ENCODE results near the gene ABCC3. TPM values are rescaled to one million over a fixed set of nuclear protein-coding genes. Genes with fewer than 3 reads are reported as not detected.

ABCC3 gene
- total RNA-seq, 4 donors from 2014 or later: 1.5 to 19.2 (median 7.3) TPM

DNA sequence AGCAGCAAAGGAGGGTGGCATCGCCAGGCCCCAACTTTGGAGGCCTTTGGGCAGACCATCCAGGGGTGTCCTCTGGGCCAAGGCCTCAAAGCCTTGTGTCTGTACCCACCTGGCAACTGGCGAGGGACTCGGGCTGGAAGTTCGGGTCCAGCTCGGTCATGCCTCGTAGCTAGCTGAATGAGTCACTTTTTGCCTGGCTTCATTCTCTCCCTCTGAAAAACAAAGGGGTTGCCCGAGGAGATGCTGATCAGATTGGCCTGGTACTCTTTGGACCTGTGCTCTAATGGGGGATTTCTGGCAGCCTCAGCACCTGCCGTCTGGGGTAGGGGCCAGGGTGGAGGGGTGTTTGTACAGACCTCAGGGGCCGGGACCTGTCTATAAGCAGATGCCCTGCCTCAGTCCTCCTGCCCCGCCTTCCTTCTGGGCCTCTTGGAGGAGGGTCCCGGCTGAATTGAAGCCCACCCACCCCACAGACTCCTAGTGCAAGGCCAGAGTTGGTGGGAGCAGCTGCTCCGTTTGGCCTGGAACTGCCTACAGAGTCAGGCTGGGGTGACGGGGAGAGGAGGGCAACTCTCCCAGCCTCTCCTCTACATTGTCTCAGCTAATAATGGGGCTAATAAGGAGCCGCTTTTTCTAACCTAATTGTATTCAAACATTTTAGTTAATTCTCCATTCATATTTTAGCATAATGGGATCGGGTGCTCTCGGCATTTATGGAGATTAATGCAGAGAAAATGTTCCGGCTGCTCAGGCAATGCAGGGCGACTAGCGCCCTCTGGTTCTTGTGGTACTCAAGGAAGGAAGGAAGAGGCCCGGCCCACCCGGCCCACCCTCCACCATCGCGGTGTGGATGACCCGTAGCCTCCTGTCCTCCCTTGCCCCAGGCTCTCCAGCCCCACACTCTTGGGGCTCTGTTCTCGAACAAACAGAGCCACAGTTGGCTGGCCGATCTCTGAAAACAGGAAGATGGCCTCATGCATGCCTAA is 21.4 kb upstream of the ABCC3 start:
- peaks cover 0 to 6% (median 0%) of the 10 kb centered on the region in 4 donors for H3K4me1 ChIP-seq
- no peak overlapping the region for H3K27ac ChIP-seq
- H3K9me3 ChIP-seq: no peaks in the 10 kb centered on the region
- whole genome bisulfite sequencing, 2 donors: 44 to 59% methylated on average over 23 to 26 of the region's 26 CpGs
- H3K4me3 ChIP-seq: no peak overlapping the region
- no peaks in the 10 kb centered on the region for H3K27me3 ChIP-seq
- no peak for TF ChIP-seq EP300 (IDR thresholded peaks at IDR 0.05)
- TF ChIP-seq, protein P1, sequence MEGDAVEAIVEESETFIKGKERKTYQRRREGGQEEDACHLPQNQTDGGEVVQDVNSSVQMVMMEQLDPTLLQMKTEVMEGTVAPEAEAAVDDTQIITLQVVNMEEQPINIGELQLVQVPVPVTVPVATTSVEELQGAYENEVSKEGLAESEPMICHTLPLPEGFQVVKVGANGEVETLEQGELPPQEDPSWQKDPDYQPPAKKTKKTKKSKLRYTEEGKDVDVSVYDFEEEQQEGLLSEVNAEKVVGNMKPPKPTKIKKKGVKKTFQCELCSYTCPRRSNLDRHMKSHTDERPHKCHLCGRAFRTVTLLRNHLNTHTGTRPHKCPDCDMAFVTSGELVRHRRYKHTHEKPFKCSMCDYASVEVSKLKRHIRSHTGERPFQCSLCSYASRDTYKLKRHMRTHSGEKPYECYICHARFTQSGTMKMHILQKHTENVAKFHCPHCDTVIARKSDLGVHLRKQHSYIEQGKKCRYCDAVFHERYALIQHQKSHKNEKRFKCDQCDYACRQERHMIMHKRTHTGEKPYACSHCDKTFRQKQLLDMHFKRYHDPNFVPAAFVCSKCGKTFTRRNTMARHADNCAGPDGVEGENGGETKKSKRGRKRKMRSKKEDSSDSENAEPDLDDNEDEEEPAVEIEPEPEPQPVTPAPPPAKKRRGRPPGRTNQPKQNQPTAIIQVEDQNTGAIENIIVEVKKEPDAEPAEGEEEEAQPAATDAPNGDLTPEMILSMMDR (IDR thresholded peaks at IDR 0.05): peak in 1 of 5 experiments; percentile 16
- no peaks in the 10 kb centered on the region for H3K36me3 ChIP-seq
- DNase-seq (ENCODE audit: low spot score in 2 of 2): no peak

DNA sequence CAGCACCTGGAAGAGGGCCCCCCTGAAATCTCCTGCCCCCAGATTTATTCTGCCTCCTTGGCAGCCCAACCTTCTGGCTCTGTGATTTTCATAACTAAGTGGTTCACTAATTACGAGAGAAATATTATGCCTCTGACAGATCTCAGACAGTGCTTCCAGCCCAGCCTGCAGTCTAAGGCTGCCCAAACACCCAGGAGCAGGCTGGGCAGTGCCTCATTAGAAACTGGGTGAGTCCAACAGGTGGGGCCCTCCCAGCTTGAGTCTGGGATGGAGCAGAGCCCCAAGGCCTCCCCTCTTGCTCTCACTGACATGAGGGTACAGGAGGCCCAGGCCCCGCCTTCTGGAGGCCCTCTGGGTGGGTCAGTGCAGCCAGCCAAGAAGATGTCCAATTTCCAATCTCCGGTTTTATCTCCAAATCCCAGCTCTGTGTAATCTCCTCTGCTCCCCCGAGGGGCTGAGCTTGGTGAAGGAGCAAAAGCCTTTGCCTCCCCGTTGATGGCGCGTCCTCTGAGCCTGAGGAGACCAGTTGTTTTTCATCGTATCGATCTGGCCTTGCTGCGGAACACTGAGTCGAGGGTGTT is 20.1 kb upstream of the ABCC3 start:
- Histone ChIP-seq H3K4me1 (peaks cover 0 to 6% (median 0%) of the 10 kb centered on the region in 4 donors), H3K36me3 (no peaks in the 10 kb centered on the region), H3K9me3 (no peaks in the 10 kb centered on the region), H3K27ac (no peak overlapping the region), H3K27me3 (no peaks in the 10 kb centered on the region), H3K4me3 (no peak overlapping the region)
- TF ChIP-seq POLR2A (IDR thresholded peaks at IDR 0.05): no peak
- TF ChIP-seq, protein P1 (IDR thresholded peaks at IDR 0.05): no peak
- no peak for TF ChIP-seq EP300 (IDR thresholded peaks at IDR 0.05)
- 62 to 71% methylated on average over 11 of the region's 11 CpGs for WGBS, 2 donors
- DNase-seq (ENCODE audit: low spot score in 2 of 2): no peak

DNA sequence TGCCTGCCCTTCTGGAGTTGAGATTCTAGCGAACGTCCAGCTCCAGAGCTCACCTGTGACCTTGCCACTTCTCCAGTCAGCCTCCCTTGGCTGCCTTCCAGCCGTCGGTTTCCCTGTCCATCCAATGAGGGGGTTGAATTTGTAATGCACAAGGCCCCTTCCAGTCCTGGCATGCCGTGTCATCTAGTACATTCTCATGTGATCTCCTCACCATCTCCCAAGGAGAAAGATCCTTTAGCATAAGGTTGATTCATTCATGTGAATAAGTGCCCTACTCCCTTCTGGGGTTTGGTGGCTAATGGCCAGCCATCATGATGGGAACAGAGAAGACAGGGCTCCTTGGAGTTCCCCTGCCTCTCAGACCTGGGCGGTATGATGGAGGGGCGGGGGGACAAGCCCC is 18.9 kb upstream of the ABCC3 start:
- 72 to 76% methylated on average over 7 of the region's 7 CpGs for WGBS, 2 donors
- TF ChIP-seq, protein P1 (IDR thresholded peaks at IDR 0.05): no peak
- TF ChIP-seq EP300 (IDR thresholded peaks at IDR 0.05) (no peak), POLR2A (IDR thresholded peaks at IDR 0.05) (no peak)
- no peak overlapping the region for H3K4me3 ChIP-seq
- H3K4me1 ChIP-seq: peaks cover 0 to 6% (median 0%) of the 10 kb centered on the region in 4 donors
- no peaks in the 10 kb centered on the region for H3K36me3 ChIP-seq
- no peak for DNase-seq (ENCODE audit: low spot score in 2 of 2)
- no peaks in the 10 kb centered on the region for H3K9me3 ChIP-seq
- peaks cover 0 to 2% of the 10 kb centered on the region in 2 donors for H3K27me3 ChIP-seq
- no peak overlapping the region for H3K27ac ChIP-seq

DNA sequence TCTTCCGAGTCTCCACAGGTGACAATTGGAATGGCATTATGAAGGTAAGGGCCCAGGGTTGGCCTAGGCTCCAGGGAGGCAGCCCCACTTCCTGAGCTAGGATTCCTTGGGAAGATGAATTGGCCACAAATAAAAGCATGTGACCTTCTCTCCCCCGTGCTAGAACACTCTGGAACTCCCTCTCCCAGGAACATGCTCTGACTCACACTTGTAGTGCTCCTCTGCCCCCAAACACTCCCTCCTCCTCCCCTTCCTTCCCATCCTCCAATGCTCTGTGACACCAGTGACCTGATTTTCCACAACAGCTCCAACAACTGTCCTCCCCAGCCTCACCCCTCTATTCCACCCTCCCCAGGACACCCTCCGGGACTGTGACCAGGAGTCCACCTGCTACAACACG is 16.4 kb upstream of the ABCC3 start:
- TF ChIP-seq EP300 (IDR thresholded peaks at IDR 0.05) (no peak), POLR2A (IDR thresholded peaks at IDR 0.05) (no peak)
- TF ChIP-seq, protein P1 (IDR thresholded peaks at IDR 0.05): no peak
- Histone ChIP-seq H3K27me3 (peaks cover 0 to 11% of the 10 kb centered on the region in 2 donors), H3K4me1 (peaks cover 0 to 6% (median 0%) of the 10 kb centered on the region in 4 donors), H3K4me3 (no peak overlapping the region), H3K27ac (no peak overlapping the region), H3K36me3 (no peaks in the 10 kb centered on the region), H3K9me3 (no peaks in the 10 kb centered on the region)
- no peak for DNase-seq (ENCODE audit: low spot score in 2 of 2)
- 70 to 75% methylated on average over 4 of the region's 4 CpGs for WGBS, 2 donors

DNA sequence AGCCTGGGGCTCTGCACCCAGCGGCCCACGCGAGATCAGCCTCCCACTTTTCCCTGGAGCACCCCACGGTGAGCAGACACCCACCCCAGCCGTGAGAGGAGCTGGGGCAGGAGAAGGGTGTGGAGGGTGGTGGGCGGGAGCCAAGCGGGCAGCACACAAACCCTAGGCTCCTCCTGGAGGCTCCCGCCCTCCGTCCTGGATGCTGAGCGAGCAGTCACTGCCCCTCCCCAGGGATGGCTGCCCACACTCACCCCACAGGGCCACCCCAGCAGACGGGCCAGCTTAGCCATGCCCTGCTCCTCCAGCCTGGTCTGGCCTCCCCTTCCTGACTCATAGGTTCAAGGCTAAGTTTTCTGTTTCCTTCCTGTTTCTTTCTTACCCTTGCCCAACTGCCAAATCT is 15.7 kb upstream of the ABCC3 start:
- Histone ChIP-seq H3K36me3 (no peaks in the 10 kb centered on the region), H3K4me3 (no peak overlapping the region), H3K9me3 (no peaks in the 10 kb centered on the region), H3K27me3 (peaks cover 0 to 11% of the 10 kb centered on the region in 2 donors), H3K4me1 (peaks cover 0 to under 1% (median 0%) of the 10 kb centered on the region in 4 donors), H3K27ac (no peak overlapping the region)
- DNase-seq (ENCODE audit: low spot score in 2 of 2): no peak
- no peak for TF ChIP-seq EP300 (IDR thresholded peaks at IDR 0.05)
- no peak for TF ChIP-seq POLR2A (IDR thresholded peaks at IDR 0.05)
- TF ChIP-seq, protein P1 (IDR thresholded peaks at IDR 0.05): no peak
- 66 to 67% methylated on average over 6 to 11 of the region's 11 CpGs for WGBS, 2 donors
